H1 (cell line): ENCODE results near the gene KNDC1. TPM values are rescaled to one million over a fixed set of nuclear protein-coding genes. Genes with fewer than 3 reads are reported as not detected.

Experiments
- CTCF ChIA-PET: fragments of 300-600 bp; sonication (Branson Sonifier 250); formaldehyde crosslinking; loops from one replicate; lab custom pipeline; 2021; ENCODE audit not compliant: partially characterized antibody; lab: Charles Lee
- POLR2A ChIA-PET: fragments of 300-600 bp; sonication (Branson Sonifier 250); formaldehyde crosslinking; loops from one replicate; lab custom pipeline; 2021; ENCODE audit warnings: inconsistent platforms; ENCODE audit not compliant: partially characterized antibody; lab: Charles Lee
- DNase-seq, 2 experiments: peaks; one replicate each; pipeline versions ENCODE4 v3.0.0 to v3.0.0-alpha.2; 2010 to 2022; ENCODE audit warnings: low spot score in 2 of 2, low read depth in 1 of 2, mixed read lengths in 1 of 2
- FAIRE-seq: peaks from 2 replicates; lab custom pipeline; 2011; peaks lifted over from hg19 to GRCh38; lab: Jason Lieb, UNC
- H2AFZ ChIP-seq: 2 replicates; pipeline ENCODE4 v1.8.1; 2012; ENCODE audit warnings: low read length, inconsistent platforms
- H2AK5ac ChIP-seq: 2 replicates; pipeline ENCODE4 v1.6.1; 2013; ENCODE audit warnings: low read depth, low read length
- H2BK120ac ChIP-seq: replicated peaks from 2 replicates; pipeline ENCODE3; 2013; ENCODE audit warnings: low read depth, low read length, inconsistent platforms
- H2BK12ac ChIP-seq: 2 replicates; pipeline ENCODE4 v1.6.1; 2013; ENCODE audit warnings: low read depth, low read length
- H2BK15ac ChIP-seq: 2 replicates; pipeline ENCODE4 v1.6.1; 2013; ENCODE audit warnings: low read length
- H2BK20ac ChIP-seq: 2 replicates; pipeline ENCODE4 v1.6.1; 2013; ENCODE audit warnings: low read length
- H2BK5ac ChIP-seq: 2 replicates; pipeline ENCODE4 v1.6.1; 2013; ENCODE audit warnings: low read depth, low read length
- H3K14ac ChIP-seq: 2 replicates; pipeline ENCODE4 v1.6.1; 2013; ENCODE audit warnings: inconsistent platforms; ENCODE audit not compliant: insufficient read length
- H3K18ac ChIP-seq: 2 replicates; pipeline ENCODE4 v1.6.1; 2013; ENCODE audit warnings: low read length; ENCODE audit errors: extremely low read depth
- H3K23ac ChIP-seq: 2 replicates; pipeline ENCODE4 v1.6.1; 2013; ENCODE audit warnings: inconsistent platforms; ENCODE audit not compliant: insufficient read length
- H3K23me2 ChIP-seq: 2 replicates; pipeline ENCODE4 v1.6.1; 2013; ENCODE audit warnings: low read depth, low read length
- H3K27ac ChIP-seq: 2 replicates; pipeline ENCODE4 v1.6.1; 2011; ENCODE audit warnings: low read depth, low read length, inconsistent platforms
- H3K27me3 ChIP-seq, 4 experiments: replicated peaks in 1 of 4; 1 replicate in 1 of 4; 2 replicates in 3 of 4; pipeline versions ENCODE4 v1.6.1 to v1.8.1; 2011 to 2013; ENCODE audit warnings: low read length in 3 of 4, mild to moderate bottlenecking in 3 of 4, inconsistent platforms in 2 of 4, mixed read lengths in 2 of 4, moderate library complexity in 1 of 4; ENCODE audit not compliant: control insufficient read depth in 3 of 4, insufficient read depth in 3 of 4; ENCODE audit errors: extremely low read depth in 1 of 4
- H3K36me3 ChIP-seq, 4 experiments: 2 replicates each; pipeline versions ENCODE4 v1.6.1 to v1.8.1; 2011 to 2013; ENCODE audit warnings: mild to moderate bottlenecking in 4 of 4, low read length in 3 of 4, moderate library complexity in 2 of 4, control low read depth in 1 of 4, inconsistent platforms in 1 of 4; ENCODE audit not compliant: insufficient read depth in 4 of 4, control insufficient read depth in 2 of 4
- H3K4ac ChIP-seq: replicated peaks from 2 replicates; pipeline ENCODE3; 2013; ENCODE audit warnings: low read length, low read depth, mixed read lengths, inconsistent platforms; ENCODE audit not compliant: insufficient read length
- H3K4me1 ChIP-seq, 4 experiments: replicated peaks in 1 of 4; 1 replicate in 1 of 4; 2 replicates in 3 of 4; pipeline versions ENCODE4 v1.6.1 to v1.8.1; 2011 to 2013; ENCODE audit warnings: low read length in 3 of 4, inconsistent platforms in 2 of 4, mixed read lengths in 1 of 4; ENCODE audit not compliant: insufficient read depth in 4 of 4, control insufficient read depth in 3 of 4
- H3K4me2 ChIP-seq, 2 experiments: 2 replicates each; pipeline versions ENCODE4 v1.6.1 to v1.8.1; 2011 to 2013; ENCODE audit warnings: low read depth in 2 of 2, low read length in 2 of 2, control low read depth in 1 of 2, inconsistent platforms in 1 of 2, mild to moderate bottlenecking in 1 of 2; ENCODE audit not compliant: insufficient read depth in 1 of 2
- H3K4me3 ChIP-seq, 4 experiments: fragments of 200-600, 300-600 bp in 1 of 4; sonication (generic), shearing (Covaris generic), sonication (Bioruptor Twin) in 1 of 4; 2 replicates each; pipeline versions ENCODE4 v1.5.1 to v1.8.1; 2011 to 2016; ENCODE audit warnings: low read length in 4 of 4, low read depth in 3 of 4, control low read depth in 2 of 4, inconsistent platforms in 2 of 4, mild to moderate bottlenecking in 2 of 4, mixed read lengths in 1 of 4, moderate library complexity in 1 of 4; ENCODE audit not compliant: insufficient read depth in 2 of 4; ENCODE audit errors: extremely low read depth in 1 of 4
- H3K56ac ChIP-seq: replicated peaks from 2 replicates; pipeline ENCODE3; 2013; ENCODE audit warnings: low read depth, mild to moderate bottlenecking, mixed read lengths, low read length, inconsistent platforms; ENCODE audit not compliant: insufficient read length
- H3K79me1 ChIP-seq: 2 replicates; pipeline ENCODE4 v1.6.1; 2013; ENCODE audit warnings: low read depth, low read length, control low read depth
- H3K79me2 ChIP-seq, 2 experiments: 2 replicates each; pipeline versions ENCODE4 v1.6.1 to v1.8.1; 2012 to 2013; ENCODE audit warnings: low read length in 2 of 2, mild to moderate bottlenecking in 2 of 2, inconsistent platforms in 1 of 2; ENCODE audit not compliant: insufficient read depth in 2 of 2, control insufficient read depth in 1 of 2
- H3K9ac ChIP-seq, 4 experiments: replicated peaks in 1 of 4; 1 replicate in 1 of 4; 2 replicates in 3 of 4; pipeline versions ENCODE4 v1.6.1 to v1.8.1; 2011 to 2013; ENCODE audit warnings: low read depth in 3 of 4, low read length in 3 of 4, control low read depth in 2 of 4, mild to moderate bottlenecking in 2 of 4, moderate library complexity in 2 of 4, inconsistent platforms in 1 of 4; ENCODE audit errors: extremely low read depth in 1 of 4
- H3K9me3 ChIP-seq, 2 experiments: 2 replicates each; pipeline versions ENCODE4 v1.6.1 to v1.8.1; 2012 to 2013; ENCODE audit warnings: mild to moderate bottlenecking in 2 of 2, moderate library complexity in 2 of 2, control low read depth in 1 of 2, inconsistent platforms in 1 of 2, low read depth in 1 of 2, low read length in 1 of 2, mixed read lengths in 1 of 2; ENCODE audit not compliant: insufficient read depth in 2 of 2
- H4K20me1 ChIP-seq, 2 experiments: replicated peaks in 1 of 2; 2 replicates each; pipeline versions ENCODE3 to v1.8.1; 2011 to 2013; ENCODE audit warnings: inconsistent platforms in 2 of 2, low read length in 2 of 2, mild to moderate bottlenecking in 1 of 2; ENCODE audit not compliant: insufficient read depth in 2 of 2, control insufficient read depth in 1 of 2
- H4K5ac ChIP-seq: 2 replicates; pipeline ENCODE4 v1.6.1; 2013; ENCODE audit warnings: low read length, low read depth, mixed read lengths, inconsistent platforms; ENCODE audit not compliant: insufficient read length
- H4K8ac ChIP-seq: 2 replicates; pipeline ENCODE4 v1.8.0; 2013; ENCODE audit warnings: mild to moderate bottlenecking, moderate library complexity, low read length, inconsistent platforms; ENCODE audit not compliant: insufficient read depth; ENCODE audit errors: extremely low read depth
- H4K91ac ChIP-seq: replicated peaks from 2 replicates; pipeline ENCODE3; 2013; ENCODE audit warnings: low read length, mixed read lengths, inconsistent platforms; ENCODE audit not compliant: insufficient read length
- ASH2L ChIP-seq: fragments of 200-600, 300-600 bp; sonication (generic); IDR thresholded peaks from one replicate; pipeline ENCODE4 v1.7.1; 2017; ENCODE audit warnings: low read length
- ATF3 ChIP-seq: IDR thresholded peaks from 2 replicates; pipeline ENCODE4 v1.6.1; 2011; ENCODE audit warnings: low read depth, mild to moderate bottlenecking, low read length; ENCODE audit not compliant: insufficient read depth
- BCL11A ChIP-seq, 2 experiments: IDR thresholded peaks; one replicate each; pipeline ENCODE4 v1.6.1; 2011; ENCODE audit warnings: low read depth in 2 of 2, low read length in 2 of 2, mild to moderate bottlenecking in 2 of 2
- CEBPB ChIP-seq: IDR thresholded peaks from 2 replicates; pipeline ENCODE4 v1.6.1; 2012; ENCODE audit warnings: low read depth, low read length
- CTCF ChIP-seq, 3 experiments: IDR thresholded peaks; 1 replicate in 2 of 3; 2 replicates in 1 of 3; pipeline versions ENCODE4 v1.5.1 to v1.6.1; 2011; ENCODE audit warnings: low read length in 3 of 3, mild to moderate bottlenecking in 3 of 3, inconsistent platforms in 2 of 3, low read depth in 1 of 3, moderate library complexity in 1 of 3; ENCODE audit not compliant: insufficient read depth in 1 of 3; ENCODE audit errors: control extremely low read depth in 1 of 3
- GTF2F1 ChIP-seq: IDR thresholded peaks from 2 replicates; pipeline ENCODE4 v1.6.1; 2012; ENCODE audit warnings: low read depth, low read length, improper control_type of control experiment, borderline replicate concordance
- HDAC2 ChIP-seq, 2 experiments: fragments of 300-600 bp in 1 of 2; sonication (generic) in 1 of 2; IDR thresholded peaks; 2 replicates each; pipeline ENCODE4 v1.6.1; 2011 to 2012; ENCODE audit warnings: low read depth in 2 of 2, low read length in 2 of 2, mild to moderate bottlenecking in 2 of 2, moderate library complexity in 2 of 2, borderline replicate concordance in 1 of 2, inconsistent platforms in 1 of 2
- JUN ChIP-seq: IDR thresholded peaks from 2 replicates; pipeline ENCODE4 v1.6.1; 2011; ENCODE audit warnings: low read depth, mild to moderate bottlenecking, improper control_type of control experiment, low read length
- TAF7 ChIP-seq: optimal IDR thresholded peaks from 2 replicates; pipeline ENCODE3; 2011; ENCODE audit warnings: low read depth, mild to moderate bottlenecking, inconsistent platforms, low read length, moderate library complexity, borderline replicate concordance
- WGBS, 2 experiments: shearing (Covaris generic) in 1 of 2; methylation state at CpG; one replicate each; pipeline versions ENCODE4 v1.1.6 to v1.1.7; 2013 to 2015; ENCODE audit warnings: low lambda C conversion rate in 2 of 2, mixed read lengths in 2 of 2, inconsistent platforms in 1 of 2, low coverage in 1 of 2, missing lambda C conversion rate in 1 of 2; ENCODE audit not compliant: insufficient replicate concordance in 2 of 2, insufficient coverage in 1 of 2, insufficient read length in 1 of 2; ENCODE audit errors: extremely low coverage in 1 of 2, missing lambda C conversion rate in 1 of 2; 5-methylcytosine and 5-hydroxymethylcytosine counted together
- polyA plus RNA-seq, 7 experiments: library from polyadenylated mRNA; depleted of rRNA in 3 of 7; stranded (reverse) in 5 of 7; unstranded in 2 of 7; fragments of >200 nt in 5 of 7; fragments of 200-250 nt in 2 of 7; gene quantifications; 1 replicate in 5 of 7; 2 replicates in 1 of 7; 4 replicates in 1 of 7; pipeline versions ENCODE4 v1.2.1 to v1.2.3, GENCODE V29; 2011 to 2013; ENCODE audit warnings: missing spikeins in 2 of 7, mixed read lengths in 2 of 7
- total RNA-seq: library from RNA; stranded (reverse); fragmentation: NEBNext Ultra II Directional; extraction: Animal tissue kit (Norgen Biotek cat#: 25700); gene quantifications from 2 replicates; pipeline ENCODE4 v1.2.1, GENCODE V29; 2021

Gene KNDC1
- total and polyA plus RNA-seq, 2 of the 8 experiments (the other 6 are each of a cell fraction or from before 2014, with no cell fraction given), result 7.5 to 16.7 TPM

GRCh38 chr10:133272301-133272963 is 112.4 kb downstream of the KNDC1 start:
- H3K14ac ChIP-seq, result no peak overlapping the region
- H3K9me3 ChIP-seq, result no peaks in the 10 kb centered on the region
- DNase-seq, result no peak
- no peaks in the 10 kb centered on the region for H3K79me2 ChIP-seq
- H3K23ac ChIP-seq, result no peak overlapping the region
- H2BK120ac ChIP-seq, result no peak overlapping the region
- H3K79me1 ChIP-seq, result no peaks in the 10 kb centered on the region
- no peak overlapping the region for H3K4me2 ChIP-seq
- H2AK5ac ChIP-seq, result no peak overlapping the region
- no peak overlapping the region for H4K91ac ChIP-seq
- no peak overlapping the region for H4K5ac ChIP-seq
- no peak overlapping the region for H2BK15ac ChIP-seq
- H3K23me2 ChIP-seq, result peaks cover 5% of the 10 kb centered on the region; the same call in 1 of the 2 replicates
- H3K4me1 ChIP-seq, result peaks cover 0 to 16% (median 7%) of the 10 kb centered on the region in 4 experiments; a peak in 5 of 7 replicates
- POLR2A ChIA-PET, result interaction anchor here (0.9 to 2.3 kb wide), 3 partner anchors 8 to 129 kb away, joined by 3 to 6 read pairs (median 3); no protein-coding TSS in a partner anchor
- peaks cover 0 to 7% (median 4%) of the 10 kb centered on the region in 4 experiments; a peak in 6 of 7 replicates for H3K27me3 ChIP-seq
- H2BK5ac ChIP-seq, result no peak overlapping the region
- H3K56ac ChIP-seq, result no peak overlapping the region
- H2BK20ac ChIP-seq, result no peak overlapping the region
- CTCF ChIA-PET, result interaction anchor here (1.2 to 1.6 kb wide), 3 partner anchors 35 to 129 kb away, joined by 3 read pairs; no protein-coding TSS in a partner anchor
- H4K20me1 ChIP-seq, result peaks cover 0 to 5% of the 10 kb centered on the region in 2 experiments
- H3K36me3 ChIP-seq, result no peaks in the 10 kb centered on the region
- no peak overlapping the region for H3K9ac ChIP-seq
- 84% methylated on average over 9 of the region's 29 CpGs; no CpG with 5 or more reads in 1 of the 2 experiments for WGBS, 2 experiments
- no peak overlapping the region for H2AFZ ChIP-seq
- no peak overlapping the region for H4K8ac ChIP-seq
- H3K27ac ChIP-seq, result no peak overlapping the region
- no peak for FAIRE-seq
- no peak overlapping the region for H3K4ac ChIP-seq
- H3K4me3 ChIP-seq, result no peak overlapping the region
- no peak overlapping the region for H2BK12ac ChIP-seq
- H3K18ac ChIP-seq, result no peak overlapping the region
- no peak for TF ChIP-seq HDAC2 (IDR thresholded peaks at IDR 0.05; ENCODE audit: borderline replicate concordance in 1 of 2, low read depth in 2 of 2, low read length in 2 of 2)
- no peak for TF ChIP-seq BCL11A (IDR thresholded peaks at IDR 0.05; ENCODE audit: low read depth in 2 of 2, low read length in 2 of 2)
- no peak for TF ChIP-seq TAF7
- TF ChIP-seq ASH2L, result no peak
- TF ChIP-seq JUN, result no peak
- no peak for TF ChIP-seq ATF3
- no peak for TF ChIP-seq CTCF (IDR thresholded peaks at IDR 0.05; ENCODE audit: control extremely low read depth in 1 of 3, insufficient read depth in 1 of 3, low read depth in 1 of 3, low read length in 3 of 3)
- no peak for TF ChIP-seq CEBPB
- no peak for TF ChIP-seq GTF2F1
